Progenitor cell of endocrine pancreas (in vitro differentiated cells): ENCODE measurements around the gene FAM222A. TPM values are rescaled to one million over a fixed set of nuclear protein-coding genes. Genes with fewer than 3 reads are reported as not detected.

Experiments
- DNase-seq: peaks from one replicate; pipeline ENCODE4 v3.0.0; 2021; ENCODE audit warnings: low spot score; ENCODE audit not compliant: unreplicated experiment
- H3K27ac Mint-ChIP-seq: 2 replicates; pipeline ENCODE4 v1.8.0; 2021; ENCODE audit warnings: mild to moderate bottlenecking, moderate library complexity, mixed read lengths
- H3K27me3 Mint-ChIP-seq: 2 replicates; pipeline ENCODE4 v1.8.0; 2021; ENCODE audit warnings: mixed read lengths
- H3K36me3 Mint-ChIP-seq: 2 replicates; pipeline ENCODE4 v1.8.0; 2022; ENCODE audit warnings: mixed read lengths; ENCODE audit not compliant: insufficient read depth
- H3K4me1 Mint-ChIP-seq: 2 replicates; pipeline ENCODE4 v1.8.0; 2021; ENCODE audit warnings: low read depth, mixed read lengths
- H3K4me3 Mint-ChIP-seq: 2 replicates; pipeline ENCODE4 v1.8.0; 2021; ENCODE audit warnings: low read depth, mild to moderate bottlenecking, moderate library complexity, mixed read lengths
- H3K9me3 Mint-ChIP-seq: 2 replicates; pipeline ENCODE4 v1.8.0; 2021; ENCODE audit warnings: low read depth, mixed read lengths
- CTCF ChIP-seq: fragments of 200-600 bp; sonication (generic); IDR thresholded peaks from one replicate; pipeline ENCODE4 v1.5.0; 2021; ENCODE audit warnings: antibody characterized with exemption, mild to moderate bottlenecking; ENCODE audit not compliant: unreplicated experiment
- total RNA-seq: library from RNA; stranded (reverse); gene quantifications from 2 replicates; pipeline ENCODE4 v1.2.1, GENCODE V29; 2021

Gene FAM222A
- total RNA-seq, 1 donor from 2014 or later, result 11.6 TPM

- no peak overlapping the region for H3K27ac Mint-ChIP-seq
- no peak for TF ChIP-seq CTCF
- no peak overlapping the region for H3K4me3 Mint-ChIP-seq
- H3K4me1 Mint-ChIP-seq, result peaks cover 10% of the 10 kb centered on the region
- H3K36me3 Mint-ChIP-seq, result no peaks in the 10 kb centered on the region
- peaks cover 36% of the 10 kb centered on the region for H3K27me3 Mint-ChIP-seq
- no peak for DNase-seq
- no peaks in the 10 kb centered on the region for H3K9me3 Mint-ChIP-seq
These were observed 6.7 kb downstream of the FAM222A start for GRCh38 chr12:109720152-109720856.

- no peak for DNase-seq
- TF ChIP-seq CTCF, result no peak
- H3K9me3 Mint-ChIP-seq, result no peaks in the 10 kb centered on the region
- H3K27ac Mint-ChIP-seq, result no peak overlapping the region
- peaks cover 13% of the 10 kb centered on the region for H3K4me1 Mint-ChIP-seq
- peaks cover 33% of the 10 kb centered on the region for H3K27me3 Mint-ChIP-seq
- H3K4me3 Mint-ChIP-seq, result no peak overlapping the region
- no peaks in the 10 kb centered on the region for H3K36me3 Mint-ChIP-seq
These were observed 7.2 kb downstream of the FAM222A start for GRCh38 chr12:109720857-109721189.

GRCh38 chr12:109721276-109721675 lies 7.7 kb downstream of the FAM222A start:
- DNase-seq, result no peak
- no peaks in the 10 kb centered on the region for H3K36me3 Mint-ChIP-seq
- H3K27ac Mint-ChIP-seq, result no peak overlapping the region
- H3K4me1 Mint-ChIP-seq, result peaks cover 12% of the 10 kb centered on the region
- H3K4me3 Mint-ChIP-seq, result no peak overlapping the region
- TF ChIP-seq CTCF, result no peak
- H3K9me3 Mint-ChIP-seq, result no peaks in the 10 kb centered on the region
- H3K27me3 Mint-ChIP-seq, result peaks cover 28% of the 10 kb centered on the region

GRCh38 chr12:109722022-109722720 lies 8.5 kb downstream of the FAM222A start:
- H3K4me3 Mint-ChIP-seq, result no peak overlapping the region
- H3K4me1 Mint-ChIP-seq, result peaks cover 12% of the 10 kb centered on the region

GRCh38 chr12:109722721-109723094 lies 9.1 kb downstream of the FAM222A start:
- Mint-ChIP-seq H3K27me3 (peaks cover 15% of the 10 kb centered on the region), H3K4me1 (peaks cover 16% of the 10 kb centered on the region), H3K9me3 (no peaks in the 10 kb centered on the region), H3K4me3 (no peak overlapping the region), H3K36me3 (no peaks in the 10 kb centered on the region), H3K27ac (no peak overlapping the region)
- DNase-seq, result no peak
- no peak for TF ChIP-seq CTCF

More at GRCh38 chr12:109722022-109722720, 8.5 kb downstream of the FAM222A start:
- no peaks in the 10 kb centered on the region for H3K36me3 Mint-ChIP-seq
- no peak overlapping the region for H3K27ac Mint-ChIP-seq
- TF ChIP-seq CTCF, result no peak
- no peak for DNase-seq
- peaks cover 20% of the 10 kb centered on the region for H3K27me3 Mint-ChIP-seq
- no peaks in the 10 kb centered on the region for H3K9me3 Mint-ChIP-seq
